HG03342 (cell line): ENCODE results near the gene PTPRN2.
"Not testable (repeated sequence)": the region's sequence is repeated elsewhere in the genome, so short reads cannot be mapped to it uniquely, and the experiment has no call there.

Experiments
- ATAC-seq: cut with Tn5 transposase; IDR thresholded peaks from one replicate; pipeline ENCODE4 v1.9.1; 2021; ENCODE audit warnings: mild to moderate bottlenecking, moderate library complexity; ENCODE audit not compliant: unreplicated experiment

The PTPRN2 gene

GRCh38 chr7:158391141-158391540 is 196.5 kb downstream of the PTPRN2 start:
- ATAC-seq: no peak

DNA sequence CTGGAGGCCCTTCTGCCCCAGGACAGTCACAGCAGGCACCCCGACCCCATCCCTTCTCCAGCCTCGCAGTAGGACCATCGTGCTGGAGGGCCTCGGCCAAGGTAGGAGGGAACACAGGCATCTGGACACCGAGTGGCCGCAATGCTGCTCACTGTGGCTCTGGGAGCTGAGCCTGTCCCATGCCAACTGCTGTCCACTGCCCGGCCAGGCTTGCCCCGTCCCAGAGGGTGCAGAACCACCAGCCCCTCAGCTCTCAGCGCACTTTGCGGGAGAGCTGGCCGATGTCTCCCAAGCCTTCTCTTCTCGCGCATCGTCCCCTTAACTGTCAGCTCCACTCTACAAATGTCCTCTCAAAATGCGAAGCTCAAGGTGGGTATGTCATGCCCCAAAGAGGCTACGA is 197.2 kb downstream of the PTPRN2 start:
- no peak for ATAC-seq

- ATAC-seq: no peak
Observed at GRCh38 chr7:158389514-158390425, 197.9 kb downstream of the PTPRN2 start.

GRCh38 chr7:158388928-158389327 is 198.7 kb downstream of the PTPRN2 start:
- no peak for ATAC-seq

- ATAC-seq: no peak
Observed at GRCh38 chr7:158388072-158388471, 199.6 kb downstream of the PTPRN2 start.

GRCh38 chr7:158387546-158387891 is 200.1 kb downstream of the PTPRN2 start:
- no peak for ATAC-seq

DNA sequence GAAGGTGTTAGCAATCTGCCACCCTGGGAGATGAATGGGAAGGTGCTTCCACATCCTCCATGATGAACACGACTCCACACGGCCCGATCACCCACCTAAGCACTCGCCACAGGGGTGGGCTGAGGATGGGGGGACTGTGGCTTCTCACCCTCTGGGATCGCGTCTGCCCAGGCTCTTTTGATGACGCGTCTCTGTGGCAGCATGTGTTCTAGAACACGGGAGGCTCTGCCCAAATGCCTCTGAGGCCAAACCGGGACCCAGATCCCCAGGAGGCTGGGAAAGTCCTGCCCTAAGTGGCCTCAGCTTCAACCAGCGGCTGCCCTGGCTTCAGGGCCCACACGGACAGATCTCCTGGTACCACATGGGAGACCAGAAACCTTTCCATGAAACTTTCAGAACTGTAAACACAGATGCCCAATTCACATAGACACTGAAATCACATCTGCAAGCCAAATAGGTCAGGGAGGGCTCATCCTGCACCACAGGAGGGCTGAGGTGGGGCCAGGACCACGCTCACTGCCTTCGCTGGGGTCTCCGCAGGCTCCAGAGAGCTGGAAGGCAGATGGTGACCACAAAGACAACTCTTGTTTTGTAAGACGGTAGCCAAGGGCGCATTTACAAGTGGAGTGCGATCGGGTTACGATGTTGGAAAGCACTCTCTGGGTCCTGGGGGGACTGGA is 200.6 kb downstream of the PTPRN2 start:
- ATAC-seq: no peak

- no peak for ATAC-seq
Observed at GRCh38 chr7:158386355-158386618, 201.3 kb downstream of the PTPRN2 start.

DNA sequence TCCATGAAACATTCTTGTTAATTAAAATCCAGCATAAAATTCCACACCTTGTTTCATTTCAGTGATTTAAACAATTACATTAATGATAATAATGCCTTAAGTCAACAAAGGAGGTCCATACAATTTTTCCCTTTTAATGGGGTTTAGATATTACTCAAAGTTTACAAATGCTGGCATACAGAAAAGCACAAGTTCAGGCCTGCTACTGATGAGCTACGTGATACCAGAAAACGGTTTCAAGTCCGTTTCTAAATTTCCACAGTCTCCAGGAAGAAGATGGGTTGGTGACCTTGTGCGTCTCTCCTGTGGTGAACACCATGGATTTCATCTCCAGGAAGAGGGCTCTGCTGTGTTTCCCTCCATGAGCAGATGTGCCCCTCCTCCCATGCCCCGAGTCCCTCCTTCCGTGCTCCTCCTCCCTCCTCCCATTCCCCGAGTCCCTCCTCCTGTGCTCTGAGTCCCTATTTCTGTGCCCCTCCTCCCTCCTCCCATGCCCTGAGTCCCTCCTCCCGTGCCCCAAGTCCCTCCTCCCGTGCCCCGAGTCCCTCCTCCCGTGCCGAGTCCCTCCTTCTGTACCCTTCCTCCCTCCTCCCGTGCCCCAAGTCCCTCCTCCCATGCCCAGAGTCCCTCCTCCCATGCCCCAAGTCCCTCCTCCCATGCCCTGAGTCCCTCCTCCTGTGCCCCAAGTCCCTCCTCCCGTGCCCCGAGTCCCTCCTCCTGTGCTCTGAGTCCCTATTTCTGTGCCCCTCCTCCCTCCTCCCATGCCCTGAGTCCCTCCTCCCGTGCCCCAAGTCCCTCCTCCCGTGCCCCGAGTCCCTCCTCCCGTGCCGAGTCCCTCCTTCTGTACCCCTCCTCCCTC is 201.9 kb downstream of the PTPRN2 start:
- not testable (repeated sequence) for ATAC-seq

DNA sequence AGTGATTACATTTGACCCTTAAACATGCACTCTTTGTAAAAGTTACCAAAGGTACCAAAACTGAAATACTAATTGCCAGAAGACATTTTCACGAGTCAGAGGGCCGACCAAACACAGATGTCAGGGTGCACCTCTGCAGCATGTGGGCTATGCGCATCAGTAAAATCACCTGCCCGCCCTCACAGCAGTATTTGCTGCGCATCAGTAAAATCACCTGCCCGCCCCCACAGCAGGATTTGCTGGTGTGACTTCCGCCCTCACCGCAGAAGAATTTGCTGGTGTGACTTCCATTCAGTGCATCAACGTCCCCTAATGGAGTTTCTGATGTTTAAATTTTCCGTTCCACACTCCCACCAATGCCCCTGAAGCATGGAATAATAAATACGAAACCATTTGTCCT is 202.9 kb downstream of the PTPRN2 start:
- no peak for ATAC-seq

- no peak for ATAC-seq
Observed at GRCh38 chr7:158383665-158384064, 204.0 kb downstream of the PTPRN2 start.

DNA sequence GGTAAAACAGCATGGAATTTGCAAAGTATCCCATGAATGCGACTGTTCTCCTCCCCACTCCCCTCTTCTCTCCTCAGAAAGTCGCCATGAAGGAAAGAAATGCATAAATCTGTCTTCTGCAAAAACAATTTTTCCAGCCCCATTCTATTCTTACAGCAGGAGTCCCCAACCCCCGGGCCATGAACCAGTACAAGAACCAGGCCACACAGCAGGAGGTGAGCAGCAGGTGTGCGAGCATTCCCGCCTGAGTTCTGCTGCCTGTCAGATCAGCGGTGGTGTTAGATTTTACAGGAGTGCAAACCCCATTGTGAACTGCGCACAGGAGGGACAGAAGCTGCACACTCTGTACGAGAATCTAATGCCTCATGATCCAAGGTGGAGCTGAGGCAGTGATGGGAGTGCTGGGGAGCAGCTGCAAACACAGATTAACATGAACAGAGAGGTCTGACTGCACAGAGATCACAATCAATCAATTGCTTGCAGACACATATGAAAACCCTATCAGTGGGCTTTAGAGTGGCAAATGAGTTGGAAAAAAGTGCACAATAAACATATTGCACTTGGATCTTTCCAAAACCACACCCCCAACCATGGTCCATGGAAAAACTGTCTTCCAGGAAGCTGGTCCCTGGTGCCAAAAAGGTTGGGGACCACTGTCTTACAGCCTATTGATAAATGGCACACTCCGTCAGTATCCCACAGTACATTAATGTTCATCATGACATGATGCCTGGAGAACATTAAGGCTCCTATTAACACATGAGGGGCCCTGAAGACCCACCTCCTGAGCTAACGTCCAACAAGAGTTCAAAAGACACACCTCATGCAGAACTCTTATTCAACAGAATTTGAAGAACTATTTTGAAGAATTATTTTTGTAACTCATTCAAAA is 205.0 kb downstream of the PTPRN2 start:
- no peak for ATAC-seq

GRCh38 chr7:158381956-158382355 is 205.7 kb downstream of the PTPRN2 start:
- no peak for ATAC-seq

GRCh38 chr7:158378978-158379377 is 208.6 kb downstream of the PTPRN2 start:
- ATAC-seq: no peak

- no peak for ATAC-seq
Observed at GRCh38 chr7:158377800-158378623, 209.6 kb downstream of the PTPRN2 start.

DNA sequence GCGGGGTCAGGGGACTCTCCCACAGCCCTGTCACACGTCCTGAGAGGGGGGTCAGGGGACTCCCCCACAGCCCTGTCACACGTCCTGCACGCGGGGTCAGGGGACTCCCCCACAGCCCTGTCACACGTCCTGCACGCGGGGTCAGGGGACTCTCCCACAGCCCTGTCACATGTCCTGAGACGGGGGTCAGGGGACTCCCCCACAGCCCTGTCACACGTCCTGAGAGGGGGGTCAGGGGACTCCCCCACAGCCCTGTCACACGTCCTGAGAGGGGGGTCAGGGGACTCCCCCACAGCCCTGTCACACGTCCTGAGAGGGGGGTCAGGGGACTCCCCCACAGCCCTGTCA is 210.8 kb downstream of the PTPRN2 start:
- ATAC-seq: not testable (repeated sequence)

DNA sequence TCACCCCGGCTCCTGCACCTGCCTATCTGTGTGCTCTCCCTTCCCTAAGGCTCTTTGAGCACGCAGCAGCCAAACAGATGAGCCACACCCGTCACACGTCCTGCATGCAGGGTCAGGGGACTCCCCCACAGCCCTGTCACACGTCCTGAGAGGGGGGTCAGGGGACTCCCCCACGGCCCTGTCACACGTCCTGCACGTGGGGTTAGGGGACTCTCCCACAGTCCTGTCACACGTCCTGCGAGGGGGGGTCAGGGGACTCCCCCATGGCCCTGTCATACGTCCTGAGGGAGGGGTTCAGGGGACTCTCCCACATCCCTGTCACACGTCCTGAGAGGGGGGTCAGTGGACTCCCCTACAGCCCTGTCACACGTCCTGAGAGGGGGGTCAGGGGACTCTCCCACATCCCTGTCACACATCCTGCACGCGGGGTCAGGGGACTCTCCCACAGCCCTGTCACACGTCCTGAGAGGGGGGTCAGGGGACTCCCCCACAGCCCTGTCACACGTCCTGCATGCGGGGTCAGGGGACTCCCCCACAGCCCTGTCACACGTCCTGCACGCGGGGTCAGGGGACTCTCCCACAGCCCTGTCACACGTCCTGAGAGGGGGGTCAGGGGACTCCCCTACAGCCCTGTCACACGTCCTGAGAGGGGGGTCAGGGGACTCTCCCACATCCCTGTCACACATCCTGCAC is 211.3 kb downstream of the PTPRN2 start:
- ATAC-seq: not testable (repeated sequence)

DNA sequence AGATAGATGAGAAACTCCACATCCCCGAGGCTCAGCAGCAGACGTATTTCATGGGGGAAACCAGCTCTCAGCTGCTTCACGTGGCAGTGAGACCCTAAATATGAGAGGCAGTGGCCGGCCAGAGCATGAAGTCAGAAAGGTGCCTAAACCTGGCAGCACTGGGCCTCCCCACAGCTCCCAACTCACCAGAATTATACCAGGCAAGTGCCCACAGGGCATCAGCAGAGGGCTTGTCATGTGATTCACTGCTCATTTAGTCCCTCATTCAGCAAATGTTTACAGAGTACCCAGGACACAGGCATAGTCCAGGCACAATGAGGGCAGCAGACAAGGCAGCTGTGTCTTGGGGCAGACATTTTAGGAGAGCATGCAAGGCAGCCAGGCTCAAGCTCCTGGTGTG is 212.6 kb downstream of the PTPRN2 start:
- no peak for ATAC-seq

GRCh38 chr7:158374586-158374985 is 213.0 kb downstream of the PTPRN2 start:
- ATAC-seq: no peak
